ENCODE data around the gene TNFSF11.

- TF ChIP-seq CTCF (conservative IDR thresholded peaks at IDR 0.05) (no peak), ZFX (IDR thresholded peaks at IDR 0.05) (no peak)
These were observed 47.7 kb upstream of the TNFSF11 start for GRCh38 chr13:42526276-42526675.

Data from C4-2B (cell line).